OCI-M2 (cell line): ENCODE results near the gene SREBF2.
A peak's percentile ranks its signal among the peaks of the same experiment; 100 is the strongest.

Source experiments
- DNase-seq: peaks from one replicate; lab custom pipeline; 2025; ENCODE audit not compliant: unreplicated experiment; lab: John Stamatoyannopoulos, UW

Gene SREBF2

GRCh38 chr22:41832553-41833368 is at the start of gene SREBF2:
TSS of gene SREBF2 (plus strand) at chr22:41833105. CDS start at chr22:41833271, 166 bp downstream.
- DNase-seq: peak; percentile 54

- DNase-seq: no peak
Observed at GRCh38 chr22:41787331-41787730, 45.6 kb upstream of the SREBF2 start.

DNA sequence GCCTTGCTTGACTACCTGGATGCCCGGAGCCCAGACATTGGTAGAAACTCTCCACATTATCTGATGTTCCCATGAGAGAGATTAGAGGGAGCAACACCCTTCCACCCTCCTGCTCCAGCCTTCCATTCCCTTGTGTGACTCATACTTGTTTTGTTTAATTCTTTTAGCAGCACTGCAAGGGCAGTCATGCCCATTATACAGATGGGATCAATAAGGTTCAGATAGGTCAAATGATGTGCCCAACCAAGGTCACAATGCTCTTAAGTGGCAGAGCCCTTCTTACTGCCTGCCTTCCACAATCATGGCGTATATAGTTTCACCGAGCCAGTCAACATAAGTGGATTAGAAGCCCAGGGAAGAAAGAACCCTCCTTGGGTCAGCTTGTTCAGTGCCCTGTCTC is 39.0 kb upstream of the SREBF2 start:
- DNase-seq: no peak

GRCh38 chr22:41798736-41799135 is 34.2 kb upstream of the SREBF2 start:
- no peak for DNase-seq

DNA sequence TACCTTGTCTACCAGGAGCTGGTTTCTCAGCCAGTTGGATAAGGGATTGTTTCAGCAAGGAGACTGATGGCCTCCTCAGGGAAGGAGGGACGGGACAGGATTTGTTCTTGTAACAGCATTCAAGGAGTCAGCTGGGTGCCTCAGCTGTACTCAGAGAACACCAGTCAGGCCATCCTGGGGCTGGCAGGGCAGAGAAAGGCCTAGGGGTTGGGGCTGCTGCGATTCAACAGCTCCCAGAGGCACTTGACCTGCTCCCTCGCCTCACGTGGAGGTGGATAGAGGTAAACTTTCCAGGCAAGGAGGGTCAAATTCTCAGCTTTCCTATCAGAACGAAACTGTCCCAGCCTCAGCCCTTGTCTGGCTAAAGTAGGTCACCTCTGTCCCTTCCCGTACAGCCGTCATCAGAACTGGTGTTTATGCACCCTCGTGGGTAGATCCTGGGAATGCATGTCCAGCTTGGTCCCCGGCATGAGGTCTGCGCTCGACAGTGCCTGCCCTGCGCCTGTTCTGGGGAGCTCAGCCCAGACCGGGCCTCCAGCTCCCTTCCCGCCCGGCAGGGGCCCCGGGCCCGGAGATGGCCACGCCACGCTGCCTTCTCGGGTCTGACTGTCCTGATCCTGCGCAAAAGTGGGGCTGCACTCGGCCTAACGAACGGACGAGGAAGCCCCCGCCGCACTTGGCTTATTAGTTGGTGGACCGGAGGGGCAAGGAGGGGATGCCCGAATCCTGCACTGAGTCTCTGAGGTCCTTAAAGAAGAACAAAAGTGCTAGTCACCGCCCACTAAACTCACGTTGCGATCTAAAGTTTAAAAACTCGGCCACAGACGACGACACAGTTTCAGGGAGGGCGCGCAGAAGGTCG is 33.2 kb upstream of the SREBF2 start:
- no peak for DNase-seq

DNA sequence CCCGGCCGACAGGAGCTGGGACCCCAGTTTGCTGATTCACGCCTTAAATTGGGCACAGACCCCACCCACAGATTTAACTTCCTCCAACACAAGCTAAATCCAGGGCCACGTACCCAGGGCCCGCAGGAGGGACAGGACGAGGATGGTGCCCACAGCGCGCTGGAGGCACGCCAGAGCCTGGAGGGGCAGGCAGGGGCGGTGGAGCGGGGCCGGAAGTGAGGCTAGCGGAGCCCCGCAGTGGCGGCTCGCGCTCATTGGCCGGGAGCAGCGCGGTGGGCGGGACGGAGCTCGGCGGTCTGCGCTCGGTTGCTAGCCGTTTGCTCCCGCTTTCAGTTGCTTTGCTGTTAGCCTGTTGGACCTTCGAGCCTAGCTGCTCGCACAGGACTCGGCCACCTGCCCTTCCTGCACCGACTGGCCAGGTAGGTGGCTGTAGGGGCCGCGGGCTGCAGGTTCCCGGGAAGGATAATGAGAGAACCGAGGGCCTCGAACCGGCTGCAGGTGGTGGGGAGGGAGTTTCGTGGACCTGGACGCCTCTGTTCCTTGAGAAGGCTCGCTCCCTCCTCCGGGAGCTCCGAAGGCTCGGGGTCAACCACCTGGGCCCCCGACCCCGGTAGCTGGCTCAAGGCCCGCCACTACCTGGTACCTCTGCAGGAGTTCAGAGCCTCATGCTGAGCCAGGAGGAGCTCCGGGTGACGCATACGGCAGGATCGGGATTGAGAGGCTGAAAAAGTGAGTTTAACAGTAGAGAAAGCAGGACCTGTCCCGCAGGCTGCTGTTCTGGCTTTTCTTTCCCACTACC is 32.4 kb upstream of the SREBF2 start, which contains the start of gene CCDC134:
TSS of gene CCDC134 (plus strand) at position 332 of the 799 bp plus-strand sequence. CDS start 8,212 bp downstream, outside the sequence.
- DNase-seq: peak; percentile 79

DNA sequence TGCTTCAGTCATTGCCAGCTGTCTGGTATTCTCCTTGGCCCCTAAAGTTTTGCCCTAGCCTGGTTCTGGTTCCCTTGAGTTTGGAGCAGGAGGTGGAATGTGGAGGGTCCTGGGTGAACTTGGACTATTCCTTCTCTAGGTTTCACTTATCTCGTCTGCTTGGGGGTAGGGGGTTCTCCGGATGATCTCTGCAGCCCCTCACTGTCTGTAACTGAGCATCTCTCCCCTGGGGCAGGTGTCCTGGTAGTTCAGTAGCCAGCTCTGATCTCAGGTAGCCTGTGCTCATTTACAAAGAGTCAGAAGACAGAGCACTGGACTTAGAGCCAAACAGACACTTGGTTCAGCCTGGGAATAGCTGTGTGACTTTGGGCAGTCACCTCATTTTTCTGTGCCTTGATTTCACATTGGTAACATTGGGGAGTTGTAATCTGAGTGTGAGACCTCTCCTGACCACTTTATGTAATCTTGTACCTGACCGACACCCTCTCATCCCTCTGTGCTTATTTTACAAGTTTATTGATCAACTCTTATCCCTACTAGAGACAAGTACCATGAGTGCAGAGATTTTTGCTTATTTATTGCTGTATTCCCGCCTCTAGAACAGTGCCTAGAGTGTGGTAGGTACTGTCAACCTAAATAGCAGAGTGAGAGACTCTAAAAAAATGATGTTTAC is 31.6 kb upstream of the SREBF2 start:
- DNase-seq: no peak

GRCh38 chr22:41801886-41802285 is 31.0 kb upstream of the SREBF2 start:
- DNase-seq: no peak

- DNase-seq: no peak
Observed at GRCh38 chr22:41805639-41806038, 27.3 kb upstream of the SREBF2 start.

GRCh38 chr22:41808400-41808799 is 24.5 kb upstream of the SREBF2 start:
- no peak for DNase-seq

GRCh38 chr22:41810022-41810421 is 22.9 kb upstream of the SREBF2 start:
- DNase-seq: no peak

- no peak for DNase-seq
Observed at GRCh38 chr22:41812805-41813545, 19.9 kb upstream of the SREBF2 start.

- no peak for DNase-seq
Observed at GRCh38 chr22:41813726-41814410, 19.0 kb upstream of the SREBF2 start.

- DNase-seq: no peak
Observed at GRCh38 chr22:41815716-41816115, 17.2 kb upstream of the SREBF2 start.

DNA sequence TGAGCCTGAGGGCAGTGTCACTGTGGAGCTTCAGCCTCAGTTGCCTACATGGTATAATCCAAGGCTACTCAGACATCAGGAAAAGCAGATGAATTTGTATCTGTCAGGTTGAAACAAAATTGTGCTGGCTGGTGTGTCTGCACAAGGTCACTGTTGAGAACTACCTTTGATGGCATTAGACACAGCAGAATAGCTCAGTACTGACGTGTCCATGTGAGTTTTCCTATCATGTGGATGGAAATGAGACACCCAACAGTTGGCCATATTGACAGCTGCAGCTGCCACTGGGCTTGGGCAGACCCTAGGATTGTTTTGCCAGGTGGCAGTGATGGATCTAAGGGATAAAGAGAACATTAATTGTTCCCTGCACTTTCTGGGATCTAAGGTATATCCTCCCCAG is 16.7 kb upstream of the SREBF2 start:
- DNase-seq: no peak

GRCh38 chr22:41816871-41817270 is 16.0 kb upstream of the SREBF2 start:
- no peak for DNase-seq

DNA sequence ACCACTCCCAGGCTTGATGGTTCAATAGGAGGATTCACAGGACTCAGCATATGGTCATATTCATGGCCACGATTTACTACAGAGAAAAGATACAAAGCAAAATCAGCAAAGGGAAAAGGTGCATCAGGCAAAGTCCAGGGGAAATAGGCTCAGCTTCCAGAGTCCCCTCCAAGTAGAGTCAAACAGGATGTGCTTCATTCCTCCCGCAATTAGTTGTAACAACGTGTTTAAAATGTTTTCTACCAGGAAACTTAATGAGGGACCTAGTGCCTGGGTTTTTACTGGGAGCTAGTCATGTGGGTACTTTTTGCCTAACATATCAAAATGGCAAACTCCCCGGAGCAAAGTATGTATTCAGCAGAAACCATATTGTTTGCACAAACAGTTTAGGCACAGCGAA is 14.9 kb upstream of the SREBF2 start:
- DNase-seq: no peak

DNA sequence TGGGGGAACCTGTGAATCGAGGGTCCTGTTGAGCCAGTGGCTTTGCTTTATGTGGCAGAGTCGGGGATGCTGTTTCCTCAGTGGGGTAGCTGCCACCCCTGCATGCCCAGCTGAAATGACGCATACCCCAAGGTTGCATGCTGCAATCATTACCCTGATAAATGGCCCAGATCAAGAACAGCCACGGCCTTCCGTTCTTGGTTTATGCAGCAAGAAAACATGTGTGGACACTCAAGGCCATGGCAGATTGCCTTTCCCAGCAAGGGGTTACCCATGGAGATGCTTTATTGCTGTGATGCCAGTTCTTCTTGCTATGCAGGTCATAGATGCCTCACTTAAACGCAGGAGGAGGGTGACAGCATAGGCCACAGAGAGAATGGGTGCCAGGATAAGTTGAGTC is 14.3 kb upstream of the SREBF2 start:
- DNase-seq: no peak

- no peak for DNase-seq
Observed at GRCh38 chr22:41819257-41819656, 13.6 kb upstream of the SREBF2 start.
